Measurements from ENCODE around the gene PSMB7.

GRCh38 chr9:124441291-124441690 is 26.0 kb upstream of the PSMB7 start:
- TF ChIP-seq CTCF (IDR thresholded peaks at IDR 0.05; ENCODE audit: low read depth, low read length) (no peak), EZH2phosphoT487 (IDR thresholded peaks at IDR 0.05; ENCODE audit: low read depth) (no peak)
